Activated B cell treated with CpG ODN at 0.5 μM for 24 hours (primary cell): ENCODE results near the gene ADARB1. TPM values are rescaled to one million over a fixed set of nuclear protein-coding genes. Genes with fewer than 3 reads are reported as not detected.

Experiments
- ATAC-seq: fragments of 200-7000 bp; cut with Tn5 transposase; one replicate; pipeline ENCODE4 v1.10.0; 2021; ENCODE audit warnings: low read depth, mild to moderate bottlenecking, moderate library complexity
- CTCF ChIA-PET: fragments of 350-600 bp; sonication (Branson Sonifier 250); formaldehyde crosslinking; loops from one replicate; lab custom pipeline; 2021; ENCODE audit warnings: antibody characterized with exemption; lab: Charles Lee
- POLR2A ChIA-PET: fragments of 350-600 bp; sonication (Branson Sonifier 250); formaldehyde crosslinking; loops from one replicate; lab custom pipeline; 2021; ENCODE audit warnings: antibody characterized with exemption; lab: Charles Lee
- DNase-seq: peaks from one replicate; pipeline ENCODE4 v3.0.0; 2022
- H3K27ac Mint-ChIP-seq: one replicate; pipeline ENCODE4 v1.8.0; 2020; ENCODE audit warnings: mixed read lengths
- H3K27me3 Mint-ChIP-seq: one replicate; pipeline ENCODE4 v1.8.0; 2021; ENCODE audit warnings: mixed read lengths
- H3K36me3 Mint-ChIP-seq: one replicate; pipeline ENCODE4 v1.8.0; 2021; ENCODE audit warnings: low read depth, mixed read lengths
- H3K4me1 Mint-ChIP-seq: one replicate; pipeline ENCODE4 v1.8.0; 2021; ENCODE audit warnings: mixed read lengths
- H3K4me3 Mint-ChIP-seq: one replicate; pipeline ENCODE4 v1.8.0; 2020; ENCODE audit warnings: mild to moderate bottlenecking, mixed read lengths
- H3K9me3 Mint-ChIP-seq: one replicate; pipeline ENCODE4 v1.8.0; 2020; ENCODE audit warnings: mixed read lengths
- intact Hi-C: fragments of 100-400 bp; cut with micrococcal nuclease; formaldehyde crosslinking; loops from one replicate; pipeline ENCODE4 v1.15.1; 2024
- total RNA-seq: library from RNA; stranded (reverse); gene quantifications from 2 replicates; pipeline ENCODE4 v1.2.3, GENCODE V29; 2022
- TF ChIP-seq, protein P1 (sequence below): fragments of 200-600 bp; IDR thresholded peaks from one replicate; pipeline ENCODE4 v1.8.0; 2022; ENCODE audit warnings: antibody characterized with exemption, mild to moderate bottlenecking

The ADARB1 gene
- total RNA-seq, 1 donor from 2014 or later = 22.6 TPM

DNA sequence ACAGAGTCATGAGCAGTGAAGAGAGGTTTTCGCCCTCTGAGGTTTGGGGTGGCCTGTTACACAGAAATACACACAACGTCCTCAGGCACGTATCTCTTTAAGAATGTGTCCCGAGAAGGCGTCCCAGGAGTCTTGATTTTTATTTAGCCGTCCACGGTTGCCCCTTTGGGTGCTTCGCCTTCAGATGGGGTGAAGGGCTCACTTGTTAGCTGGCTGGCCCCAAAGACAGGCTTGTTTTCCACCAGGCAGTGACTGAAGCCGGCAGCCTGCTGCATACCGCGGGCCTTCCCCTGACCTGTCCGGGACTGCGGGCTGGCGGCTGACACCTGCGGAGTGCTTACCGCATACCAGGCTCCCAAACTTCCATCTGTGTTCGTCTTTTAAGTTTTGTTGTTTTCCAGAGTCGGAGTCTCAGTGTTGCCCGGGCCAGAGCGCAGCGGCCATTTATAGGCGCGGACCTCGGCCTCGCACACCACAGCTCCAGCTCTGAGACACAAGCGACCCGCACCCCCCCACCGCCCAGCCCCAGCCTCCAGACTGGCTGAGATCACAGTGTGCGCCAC is 1.6 kb upstream of the ADARB1 start:
- H3K36me3 Mint-ChIP-seq = peaks cover 4% of the 10 kb centered on the region
- H3K4me1 Mint-ChIP-seq = peaks cover 27% of the 10 kb centered on the region
- ChIA-PET POLR2A (no interaction called here), CTCF (interaction anchor here (2.3 kb wide), 1 partner anchor 65 kb away, joined by 9 read pairs; no protein-coding TSS in a partner anchor)
- H3K9me3 Mint-ChIP-seq = no peaks in the 10 kb centered on the region
- no peak overlapping the region for H3K4me3 Mint-ChIP-seq
- H3K27me3 Mint-ChIP-seq = no peaks in the 10 kb centered on the region
- TF ChIP-seq, protein P1, sequence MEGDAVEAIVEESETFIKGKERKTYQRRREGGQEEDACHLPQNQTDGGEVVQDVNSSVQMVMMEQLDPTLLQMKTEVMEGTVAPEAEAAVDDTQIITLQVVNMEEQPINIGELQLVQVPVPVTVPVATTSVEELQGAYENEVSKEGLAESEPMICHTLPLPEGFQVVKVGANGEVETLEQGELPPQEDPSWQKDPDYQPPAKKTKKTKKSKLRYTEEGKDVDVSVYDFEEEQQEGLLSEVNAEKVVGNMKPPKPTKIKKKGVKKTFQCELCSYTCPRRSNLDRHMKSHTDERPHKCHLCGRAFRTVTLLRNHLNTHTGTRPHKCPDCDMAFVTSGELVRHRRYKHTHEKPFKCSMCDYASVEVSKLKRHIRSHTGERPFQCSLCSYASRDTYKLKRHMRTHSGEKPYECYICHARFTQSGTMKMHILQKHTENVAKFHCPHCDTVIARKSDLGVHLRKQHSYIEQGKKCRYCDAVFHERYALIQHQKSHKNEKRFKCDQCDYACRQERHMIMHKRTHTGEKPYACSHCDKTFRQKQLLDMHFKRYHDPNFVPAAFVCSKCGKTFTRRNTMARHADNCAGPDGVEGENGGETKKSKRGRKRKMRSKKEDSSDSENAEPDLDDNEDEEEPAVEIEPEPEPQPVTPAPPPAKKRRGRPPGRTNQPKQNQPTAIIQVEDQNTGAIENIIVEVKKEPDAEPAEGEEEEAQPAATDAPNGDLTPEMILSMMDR = no peak
- no peak overlapping the region for H3K27ac Mint-ChIP-seq
- intact Hi-C loops = loop anchor here (10.0 kb wide), 1 partner anchor 258 kb away; the partner anchor contains the start of gene SUMO3
- DNase-seq = no peak
- no peak for ATAC-seq

DNA sequence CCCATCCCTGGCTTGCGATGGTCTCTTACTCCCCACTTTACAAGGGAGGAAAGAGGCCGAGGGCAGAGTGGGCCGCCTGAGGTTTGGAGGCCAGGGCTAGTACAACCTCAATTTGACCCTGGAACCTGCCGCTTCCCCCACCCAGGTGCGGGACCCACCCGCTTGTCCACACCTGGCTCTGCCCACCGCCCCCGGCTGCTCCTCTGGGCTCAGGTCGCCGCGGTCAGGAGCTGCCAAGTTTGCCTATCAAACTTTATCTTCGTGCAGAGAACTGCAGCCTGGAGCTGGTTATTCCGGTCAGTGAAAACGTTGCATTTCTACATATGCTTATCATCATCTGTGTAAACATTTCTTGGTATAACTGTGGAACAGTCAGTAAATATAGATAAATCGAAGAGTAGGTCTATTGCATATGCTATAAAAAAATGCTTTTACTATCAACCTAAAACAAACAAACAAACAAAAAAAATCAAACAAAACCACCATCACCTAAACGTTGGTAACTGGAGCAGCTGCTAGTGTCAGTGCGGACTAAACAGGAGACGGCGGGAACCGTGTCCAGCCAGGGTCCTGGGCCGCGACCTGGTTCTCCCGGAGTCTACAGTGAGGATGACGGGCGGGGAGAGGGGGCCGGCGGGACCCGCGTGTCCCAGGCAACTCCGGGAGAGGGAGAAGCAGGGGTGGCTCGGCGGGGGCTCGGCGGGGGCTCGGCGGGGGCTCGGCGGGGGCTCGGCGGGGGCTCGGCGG is 906 bp upstream of the ADARB1 start:
- CTCF ChIA-PET = interaction anchor here (1.0 to 2.3 kb wide), 2 partner anchors 64 to 67 kb away, joined by 3 to 9 read pairs; no protein-coding TSS in a partner anchor
- Mint-ChIP-seq H3K27ac (peak overlapping the region; percentile 72), H3K36me3 (peaks cover 4% of the 10 kb centered on the region), H3K9me3 (no peaks in the 10 kb centered on the region), H3K4me1 (peaks cover 33% of the 10 kb centered on the region), H3K4me3 (peak overlapping the region; percentile 89), H3K27me3 (no peaks in the 10 kb centered on the region)
- TF ChIP-seq, protein P1 = no peak
- intact Hi-C loops = loop anchor here (10.0 kb wide), 1 partner anchor 259 kb away; the partner anchor contains the start of gene SUMO3
- POLR2A ChIA-PET = interaction anchor here (0.6 kb wide), 1 partner anchor 185 kb away, joined by 3 read pairs; no protein-coding TSS in a partner anchor
- no peak for ATAC-seq
- DNase-seq = no peak

GRCh38 chr21:45074818-45075595 is 627 bp downstream of the ADARB1 start:
- ChIA-PET POLR2A (interaction anchor here (0.5 to 0.7 kb wide), 2 partner anchors 54 to 273 kb away, joined by 3 to 9 read pairs; partner anchors contain the start of gene UBE2G2), CTCF (interaction anchor here (2.3 kb wide), 1 partner anchor 63 kb away, joined by 9 read pairs; no protein-coding TSS in a partner anchor)
- Mint-ChIP-seq H3K4me3 (peak overlapping the region; percentile 86), H3K4me1 (peaks cover 49% of the 10 kb centered on the region), H3K9me3 (no peaks in the 10 kb centered on the region), H3K36me3 (peaks cover 4% of the 10 kb centered on the region), H3K27me3 (no peaks in the 10 kb centered on the region), H3K27ac (peak overlapping the region; percentile 82)
- ATAC-seq (peak; percentile 47), DNase-seq (peak; percentile 42)
- TF ChIP-seq, protein P1 = no peak
- intact Hi-C loops = loop anchor here (1.0 to 10.0 kb wide), 2 partner anchors 53 to 260 kb away; partner anchors contain the start of gene SUMO3

DNA sequence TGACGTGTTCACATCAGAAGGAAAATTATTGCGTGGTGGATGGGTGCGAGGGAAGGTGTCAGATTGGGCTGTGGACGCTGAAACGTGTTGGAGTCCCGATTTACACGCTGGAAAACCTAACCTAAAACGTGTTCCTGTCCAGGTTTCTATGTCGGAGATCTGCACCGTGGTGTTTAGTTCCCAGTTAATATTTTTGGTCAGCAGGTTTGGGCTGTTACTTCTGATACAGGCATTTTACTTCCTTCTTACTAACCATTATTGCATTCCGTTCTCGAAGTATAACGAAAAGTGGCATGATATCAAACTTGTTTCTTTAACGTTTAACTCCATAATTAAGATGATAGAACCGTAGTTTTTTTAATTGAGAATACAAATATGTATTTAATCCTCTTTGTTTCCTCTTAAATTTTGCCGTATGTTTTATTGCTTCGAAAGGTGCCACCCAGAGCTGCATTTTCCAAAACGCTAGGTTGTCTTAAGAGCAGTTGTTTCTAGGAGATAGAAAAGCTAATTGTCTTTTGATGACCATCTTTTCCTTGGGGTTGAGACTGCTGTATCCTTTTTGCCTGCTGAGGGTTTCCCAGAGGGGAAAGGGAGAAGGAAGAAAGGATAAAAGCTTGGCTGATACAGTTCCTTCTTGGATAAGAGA is 1.3 kb downstream of the ADARB1 start:
- no peak for DNase-seq
- H3K9me3 Mint-ChIP-seq = no peaks in the 10 kb centered on the region
- H3K36me3 Mint-ChIP-seq = peaks cover 4% of the 10 kb centered on the region
- H3K4me3 Mint-ChIP-seq = peak overlapping the region; percentile 86
- peaks cover 52% of the 10 kb centered on the region for H3K4me1 Mint-ChIP-seq
- H3K27me3 Mint-ChIP-seq = no peaks in the 10 kb centered on the region
- intact Hi-C loops = loop anchor here (1.0 to 10.0 kb wide), 4 partner anchors 17 to 261 kb away; partner anchors contain the start of gene SUMO3
- no peak for ATAC-seq
- ChIA-PET CTCF (interaction anchor here (1.0 to 2.9 kb wide), 2 partner anchors 53 to 125 kb away, joined by 3 to 12 read pairs; no protein-coding TSS in a partner anchor), POLR2A (no interaction called here)
- TF ChIP-seq, protein P1 = no peak
- peak overlapping the region; percentile 82 for H3K27ac Mint-ChIP-seq
